Choroid plexus epithelial cell (primary cell): ENCODE results near the gene OSBPL8.
A peak's percentile ranks its signal among the peaks of the same experiment; 100 is the strongest.

Experiments used
- DNase-seq: peaks from one replicate; pipeline ENCODE4 v3.0.0-alpha.2; 2010; ENCODE audit warnings: low read depth
- H3K4me3 ChIP-seq: 2 replicates; pipeline ENCODE4 v1.5.1; 2011; ENCODE audit warnings: low read depth, mild to moderate bottlenecking, control low read depth, low read length, moderate library complexity
- CTCF ChIP-seq: conservative IDR thresholded peaks from 2 replicates; pipeline ENCODE4 v1.5.1; 2011; ENCODE audit warnings: low read depth, mild to moderate bottlenecking, control low read depth, inconsistent platforms, low read length, moderate library complexity

The OSBPL8 gene

GRCh38 chr12:76360316-76360715 is 199.3 kb downstream of the OSBPL8 start:
- TF ChIP-seq CTCF, result no peak
- no peak overlapping the region for H3K4me3 ChIP-seq
- no peak for DNase-seq

- H3K4me3 ChIP-seq, result no peak overlapping the region
- no peak for DNase-seq
- TF ChIP-seq CTCF, result no peak
These were observed 203.5 kb downstream of the OSBPL8 start for GRCh38 chr12:76356071-76356470.

GRCh38 chr12:76348079-76348901 is 211.3 kb downstream of the OSBPL8 start, which contains the start of gene BBS10:
TSS of gene BBS10 (minus strand) at chr12:76348415. CDS start at chr12:76348358, 57 bp downstream.
- H3K4me3 ChIP-seq, result peak within 1 kb of the TSS; percentile 91
- TF ChIP-seq CTCF, result peak; percentile 66

GRCh38 chr12:76346798-76347420 is 212.7 kb downstream of the OSBPL8 start:
- TF ChIP-seq CTCF, result peak; percentile 70
- peak; percentile 85 for DNase-seq
- peak overlapping the region; percentile 91 for H3K4me3 ChIP-seq

More at GRCh38 chr12:76348079-76348901, 211.3 kb downstream of the OSBPL8 start, which contains the start of gene BBS10:
- peak; percentile 94 for DNase-seq

GRCh38 chr12:76346236-76346635 is 213.3 kb downstream of the OSBPL8 start:
- no peak overlapping the region for H3K4me3 ChIP-seq
- TF ChIP-seq CTCF, result no peak

GRCh38 chr12:76345569-76345968 is 214.0 kb downstream of the OSBPL8 start:
- no peak for DNase-seq
- no peak for TF ChIP-seq CTCF
- no peak overlapping the region for H3K4me3 ChIP-seq

More at GRCh38 chr12:76346236-76346635, 213.3 kb downstream of the OSBPL8 start:
- DNase-seq, result peak; percentile 57
